ENCODE results near the gene UCP2. TPM values are rescaled to one million over a fixed set of nuclear protein-coding genes. Genes with fewer than 3 reads are reported as not detected.

UCP2 gene
- total and polyA plus RNA-seq, 9 of the 15 experiments (the other 6 are each of a cell fraction or from before 2014, with no cell fraction given), result 19.2 to 216 (median 87.9) TPM

DNA sequence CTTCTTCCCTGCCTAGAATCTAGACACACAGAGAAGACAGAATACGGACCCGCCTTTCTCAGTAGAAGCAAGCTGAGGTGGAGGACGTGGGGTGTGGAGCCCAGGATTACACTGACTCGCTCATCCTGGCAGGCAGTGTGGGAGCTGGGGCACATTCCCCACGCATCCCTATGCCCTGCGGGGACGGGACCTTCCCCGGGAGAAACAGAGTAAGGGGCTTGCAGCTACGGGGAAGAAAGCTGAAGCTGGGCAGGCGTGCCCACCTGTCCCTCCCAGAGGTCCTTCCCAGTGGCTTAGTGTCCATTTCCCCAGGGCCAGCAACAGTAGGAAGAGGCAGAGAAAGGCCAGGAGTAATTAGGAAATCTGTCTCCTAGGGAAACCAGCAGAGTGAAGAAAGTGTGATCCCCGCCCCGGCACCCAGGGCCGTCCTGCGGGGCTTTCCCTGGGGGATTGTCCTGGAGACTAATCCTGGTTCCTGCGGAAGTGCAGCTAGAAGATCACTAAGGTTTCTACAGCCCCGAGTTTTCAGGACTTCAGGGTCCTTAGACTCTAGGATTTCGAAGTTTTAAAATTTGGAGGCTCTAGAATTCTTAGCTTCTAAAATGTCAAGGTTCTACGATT is 24.0 kb downstream of the UCP2 start (continued):
- TF ChIP-seq ZNF197 (CRISPR knock-in tag; IDR thresholded peaks at IDR 0.05; ENCODE audit: low read depth) (no peak), ZFP36 (IDR thresholded peaks at IDR 0.05; ENCODE audit: low read depth, low read length, partially characterized antibody) (no peak), KDM1A (IDR thresholded peaks at IDR 0.05) (no peak), RBM34 (IDR thresholded peaks at IDR 0.05; ENCODE audit: borderline replicate concordance, insufficient read depth, low read length) (no peak)
- TF ChIP-seq, protein P1, sequence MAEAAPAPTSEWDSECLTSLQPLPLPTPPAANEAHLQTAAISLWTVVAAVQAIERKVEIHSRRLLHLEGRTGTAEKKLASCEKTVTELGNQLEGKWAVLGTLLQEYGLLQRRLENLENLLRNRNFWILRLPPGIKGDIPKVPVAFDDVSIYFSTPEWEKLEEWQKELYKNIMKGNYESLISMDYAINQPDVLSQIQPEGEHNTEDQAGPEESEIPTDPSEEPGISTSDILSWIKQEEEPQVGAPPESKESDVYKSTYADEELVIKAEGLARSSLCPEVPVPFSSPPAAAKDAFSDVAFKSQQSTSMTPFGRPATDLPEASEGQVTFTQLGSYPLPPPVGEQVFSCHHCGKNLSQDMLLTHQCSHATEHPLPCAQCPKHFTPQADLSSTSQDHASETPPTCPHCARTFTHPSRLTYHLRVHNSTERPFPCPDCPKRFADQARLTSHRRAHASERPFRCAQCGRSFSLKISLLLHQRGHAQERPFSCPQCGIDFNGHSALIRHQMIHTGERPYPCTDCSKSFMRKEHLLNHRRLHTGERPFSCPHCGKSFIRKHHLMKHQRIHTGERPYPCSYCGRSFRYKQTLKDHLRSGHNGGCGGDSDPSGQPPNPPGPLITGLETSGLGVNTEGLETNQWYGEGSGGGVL (CRISPR knock-in tag; IDR thresholded peaks at IDR 0.05), result no peak
- TF ChIP-seq, protein P2, sequence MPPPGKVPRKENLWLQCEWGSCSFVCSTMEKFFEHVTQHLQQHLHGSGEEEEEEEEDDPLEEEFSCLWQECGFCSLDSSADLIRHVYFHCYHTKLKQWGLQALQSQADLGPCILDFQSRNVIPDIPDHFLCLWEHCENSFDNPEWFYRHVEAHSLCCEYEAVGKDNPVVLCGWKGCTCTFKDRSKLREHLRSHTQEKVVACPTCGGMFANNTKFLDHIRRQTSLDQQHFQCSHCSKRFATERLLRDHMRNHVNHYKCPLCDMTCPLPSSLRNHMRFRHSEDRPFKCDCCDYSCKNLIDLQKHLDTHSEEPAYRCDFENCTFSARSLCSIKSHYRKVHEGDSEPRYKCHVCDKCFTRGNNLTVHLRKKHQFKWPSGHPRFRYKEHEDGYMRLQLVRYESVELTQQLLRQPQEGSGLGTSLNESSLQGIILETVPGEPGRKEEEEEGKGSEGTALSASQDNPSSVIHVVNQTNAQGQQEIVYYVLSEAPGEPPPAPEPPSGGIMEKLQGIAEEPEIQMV (tag; conservative IDR thresholded peaks at IDR 0.05; ENCODE audit: low read depth), result no peak
- TF ChIP-seq, protein P3, sequence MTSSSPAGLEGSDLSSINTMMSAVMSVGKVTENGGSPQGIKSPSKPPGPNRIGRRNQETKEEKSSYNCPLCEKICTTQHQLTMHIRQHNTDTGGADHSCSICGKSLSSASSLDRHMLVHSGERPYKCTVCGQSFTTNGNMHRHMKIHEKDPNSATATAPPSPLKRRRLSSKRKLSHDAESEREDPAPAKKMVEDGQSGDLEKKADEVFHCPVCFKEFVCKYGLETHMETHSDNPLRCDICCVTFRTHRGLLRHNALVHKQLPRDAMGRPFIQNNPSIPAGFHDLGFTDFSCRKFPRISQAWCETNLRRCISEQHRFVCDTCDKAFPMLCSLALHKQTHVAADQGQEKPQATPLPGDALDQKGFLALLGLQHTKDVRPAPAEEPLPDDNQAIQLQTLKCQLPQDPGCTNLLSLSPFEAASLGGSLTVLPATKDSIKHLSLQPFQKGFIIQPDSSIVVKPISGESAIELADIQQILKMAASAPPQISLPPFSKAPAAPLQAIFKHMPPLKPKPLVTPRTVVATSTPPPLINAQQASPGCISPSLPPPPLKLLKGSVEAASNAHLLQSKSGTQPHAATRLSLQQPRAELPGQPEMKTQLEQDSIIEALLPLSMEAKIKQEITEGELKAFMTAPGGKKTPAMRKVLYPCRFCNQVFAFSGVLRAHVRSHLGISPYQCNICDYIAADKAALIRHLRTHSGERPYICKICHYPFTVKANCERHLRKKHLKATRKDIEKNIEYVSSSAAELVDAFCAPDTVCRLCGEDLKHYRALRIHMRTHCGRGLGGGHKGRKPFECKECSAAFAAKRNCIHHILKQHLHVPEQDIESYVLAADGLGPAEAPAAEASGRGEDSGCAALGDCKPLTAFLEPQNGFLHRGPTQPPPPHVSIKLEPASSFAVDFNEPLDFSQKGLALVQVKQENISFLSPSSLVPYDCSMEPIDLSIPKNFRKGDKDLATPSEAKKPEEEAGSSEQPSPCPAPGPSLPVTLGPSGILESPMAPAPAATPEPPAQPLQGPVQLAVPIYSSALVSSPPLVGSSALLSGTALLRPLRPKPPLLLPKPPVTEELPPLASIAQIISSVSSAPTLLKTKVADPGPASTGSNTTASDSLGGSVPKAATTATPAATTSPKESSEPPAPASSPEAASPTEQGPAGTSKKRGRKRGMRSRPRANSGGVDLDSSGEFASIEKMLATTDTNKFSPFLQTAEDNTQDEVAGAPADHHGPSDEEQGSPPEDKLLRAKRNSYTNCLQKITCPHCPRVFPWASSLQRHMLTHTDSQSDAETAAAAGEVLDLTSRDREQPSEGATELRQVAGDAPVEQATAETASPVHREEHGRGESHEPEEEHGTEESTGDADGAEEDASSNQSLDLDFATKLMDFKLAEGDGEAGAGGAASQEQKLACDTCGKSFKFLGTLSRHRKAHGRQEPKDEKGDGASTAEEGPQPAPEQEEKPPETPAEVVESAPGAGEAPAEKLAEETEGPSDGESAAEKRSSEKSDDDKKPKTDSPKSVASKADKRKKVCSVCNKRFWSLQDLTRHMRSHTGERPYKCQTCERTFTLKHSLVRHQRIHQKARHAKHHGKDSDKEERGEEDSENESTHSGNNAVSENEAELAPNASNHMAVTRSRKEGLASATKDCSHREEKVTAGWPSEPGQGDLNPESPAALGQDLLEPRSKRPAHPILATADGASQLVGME (CRISPR knock-in tag; IDR thresholded peaks at IDR 0.05), result no peak
- TF ChIP-seq, protein P4, sequence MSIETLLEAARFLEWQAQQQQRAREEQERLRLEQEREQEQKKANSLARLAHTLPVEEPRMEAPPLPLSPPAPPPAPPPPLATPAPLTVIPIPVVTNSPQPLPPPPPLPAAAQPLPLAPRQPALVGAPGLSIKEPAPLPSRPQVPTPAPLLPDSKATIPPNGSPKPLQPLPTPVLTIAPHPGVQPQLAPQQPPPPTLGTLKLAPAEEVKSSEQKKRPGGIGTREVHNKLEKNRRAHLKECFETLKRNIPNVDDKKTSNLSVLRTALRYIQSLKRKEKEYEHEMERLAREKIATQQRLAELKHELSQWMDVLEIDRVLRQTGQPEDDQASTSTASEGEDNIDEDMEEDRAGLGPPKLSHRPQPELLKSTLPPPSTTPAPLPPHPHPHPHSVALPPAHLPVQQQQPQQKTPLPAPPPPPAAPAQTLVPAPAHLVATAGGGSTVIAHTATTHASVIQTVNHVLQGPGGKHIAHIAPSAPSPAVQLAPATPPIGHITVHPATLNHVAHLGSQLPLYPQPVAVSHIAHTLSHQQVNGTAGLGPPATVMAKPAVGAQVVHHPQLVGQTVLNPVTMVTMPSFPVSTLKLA (conservative IDR thresholded peaks at IDR 0.05), result no peak

Measured in K562 (cell line).